ENCODE data around the gene CD300LB. TPM values are rescaled to one million over a fixed set of nuclear protein-coding genes. Genes with fewer than 3 reads are reported as not detected.

CD300LB gene
- total RNA-seq, 1 experiment from 2014 or later, result not detected

- H2AFZ ChIP-seq (ENCODE audit: low read length), result no peak overlapping the region
- H4K8ac ChIP-seq (replicated peaks; ENCODE audit: insufficient read length, low read depth, low read length), result no peak overlapping the region
- H3K9ac ChIP-seq (ENCODE audit: extremely low read depth, insufficient read length, low read length), result no peak overlapping the region
- DNase-seq, result no peak
- H2BK5ac ChIP-seq (ENCODE audit: insufficient read length, low read length), result no peak overlapping the region
- H3K9me3 Mint-ChIP-seq, result no peaks in the 10 kb centered on the region
- no peak overlapping the region for H3T11ph ChIP-seq (ENCODE audit: low read length)
- no peak overlapping the region for H4K91ac ChIP-seq (ENCODE audit: insufficient read length, low read depth, low read length)
- peaks cover 2 to 4% of the 10 kb centered on the region in 2 experiments; a peak in 2 of 4 replicates for H3K4me1 Mint-ChIP-seq
- peaks cover 13% of the 10 kb centered on the region for H3K27me3 Mint-ChIP-seq (ENCODE audit: low read depth)
- H3K23ac ChIP-seq (ENCODE audit: insufficient read length, low read depth, low read length), result no peak overlapping the region
- H3K23me2 ChIP-seq (ENCODE audit: insufficient read length, low read depth, low read length, poor library complexity, severe bottlenecking), result no peaks in the 10 kb centered on the region
- no peak for TF ChIP-seq CTCF (conservative IDR thresholded peaks at IDR 0.05)
- H3K4me3 Mint-ChIP-seq, result no peak overlapping the region
- no peak overlapping the region for H2BK15ac ChIP-seq (ENCODE audit: low read depth, low read length)
- no peaks in the 10 kb centered on the region for H3K4me1 ChIP-seq (ENCODE audit: insufficient read depth, low read length)
- no peak overlapping the region for H3K4me2 ChIP-seq (ENCODE audit: insufficient read depth, insufficient read length, low read length)
- no peak overlapping the region for H3K4ac ChIP-seq (ENCODE audit: low read depth, low read length)
- H2BK12ac ChIP-seq (ENCODE audit: insufficient read length, low read depth, low read length), result no peak overlapping the region
- no peaks in the 10 kb centered on the region for H3K27me3 ChIP-seq (ENCODE audit: insufficient read depth, low read length)
- H3K56ac ChIP-seq (ENCODE audit: insufficient read length, low read depth, low read length), result no peak overlapping the region
- H4K20me1 ChIP-seq (ENCODE audit: control insufficient read depth, insufficient read depth, insufficient read length), result no peaks in the 10 kb centered on the region
- H3K36me3 Mint-ChIP-seq (ENCODE audit: insufficient read depth in 1 of 3, low read depth in 3 of 3), result no peaks in the 10 kb centered on the region
- H2BK120ac ChIP-seq (ENCODE audit: low read depth, low read length, poor library complexity, severe bottlenecking), result no peak overlapping the region
- H3K27ac ChIP-seq (ENCODE audit: insufficient read length, low read depth, low read length), result no peak overlapping the region
- WGBS (ENCODE audit: extremely low coverage, insufficient read length, low lambda C conversion rate), result no CpG with 5 or more reads among the region's 5 CpGs
- no peaks in the 10 kb centered on the region for H3K9me3 ChIP-seq (ENCODE audit: control insufficient read depth, low read depth, low read length)
- H2BK20ac ChIP-seq (ENCODE audit: low read depth, low read length, poor library complexity, severe bottlenecking), result no peak overlapping the region
- no peak overlapping the region for H3K14ac ChIP-seq (ENCODE audit: insufficient read depth, low read length)
- H2AK5ac ChIP-seq (ENCODE audit: insufficient read length, low read length), result no peak overlapping the region
- no peaks in the 10 kb centered on the region for H3K79me1 ChIP-seq (ENCODE audit: insufficient read depth, low read depth, low read length, poor library complexity, severe bottlenecking)
- H4K5ac ChIP-seq (ENCODE audit: insufficient read length, low read depth, low read length), result no peak overlapping the region
- no peak overlapping the region for H3K18ac ChIP-seq (ENCODE audit: insufficient read length, low read depth, low read length)
- no peak overlapping the region for H3K27ac Mint-ChIP-seq
- H3K79me2 ChIP-seq (ENCODE audit: insufficient read depth, low read length), result no peaks in the 10 kb centered on the region
Observed at GRCh38 chr17:74497471-74497870, 33.8 kb downstream of the CD300LB start.
